ENCODE data around the gene LY6G6C. TPM values are rescaled to one million over a fixed set of nuclear protein-coding genes. Genes with fewer than 3 reads are reported as not detected.

The LY6G6C gene
- total RNA-seq, 1 experiment from 2014 or later, result 0.80 TPM

- no peak for DNase-seq (ENCODE audit: low spot score)
- no peaks in the 10 kb centered on the region for H3K27me3 ChIP-seq (replicated peaks; ENCODE audit: insufficient read depth, low read depth, low read length, poor library complexity)
- peaks cover 7% of the 10 kb centered on the region for H3K4me1 ChIP-seq (ENCODE audit: insufficient read depth, low read length, poor library complexity, severe bottlenecking)
- peaks cover 17% of the 10 kb centered on the region for H3K36me3 ChIP-seq (ENCODE audit: insufficient read depth, low read length, poor library complexity, severe bottlenecking)
- intact Hi-C loops (cut with micrococcal nuclease; ENCODE audit: unreplicated experiment), result no loop called here
- no TSS peak for BruUV-seq (replicated peaks)
- TF ChIP-seq CTCF (conservative IDR thresholded peaks at IDR 0.05; ENCODE audit: low read depth, low read length), result no peak
- no peak for TF ChIP-seq EZH2 (IDR thresholded peaks at IDR 0.05; ENCODE audit: borderline replicate concordance, low read depth, low read length, poor library complexity, severe bottlenecking)
- no peak overlapping the region for H3K27ac ChIP-seq (ENCODE audit: low read depth, low read length, poor library complexity, severe bottlenecking)
- ChIA-PET CTCF (no interaction called here), POLR2A (ENCODE audit: low non-redundant PET) (no interaction called here)
- H3K4me3 ChIP-seq (ENCODE audit: low read depth, low read length, poor library complexity, severe bottlenecking), result no peak overlapping the region
- no peaks in the 10 kb centered on the region for H3K9me3 ChIP-seq (ENCODE audit: low read depth, low read length, poor library complexity, severe bottlenecking)
Observed at GRCh38 chr6:31697555-31697954, 24.0 kb downstream of the LY6G6C start.

GRCh38 chr6:31693535-31693934 is 28.0 kb downstream of the LY6G6C start:
- peaks cover 27% of the 10 kb centered on the region for H3K36me3 ChIP-seq (ENCODE audit: insufficient read depth, low read length, poor library complexity, severe bottlenecking)
- CTCF ChIA-PET, result no interaction called here
- BruUV-seq (replicated peaks), result no TSS peak

GRCh38 chr6:31692886-31693285 is 28.7 kb downstream of the LY6G6C start:
- no peak for DNase-seq (ENCODE audit: low spot score)
- ChIA-PET CTCF (no interaction called here), POLR2A (ENCODE audit: low non-redundant PET) (no interaction called here)
- Histone ChIP-seq H3K27ac (ENCODE audit: low read depth, low read length, poor library complexity, severe bottlenecking) (no peak overlapping the region), H3K36me3 (ENCODE audit: insufficient read depth, low read length, poor library complexity, severe bottlenecking) (peaks cover 34% of the 10 kb centered on the region), H3K4me3 (ENCODE audit: low read depth, low read length, poor library complexity, severe bottlenecking) (no peak overlapping the region), H3K27me3 (replicated peaks; ENCODE audit: insufficient read depth, low read depth, low read length, poor library complexity) (no peaks in the 10 kb centered on the region), H3K9me3 (ENCODE audit: low read depth, low read length, poor library complexity, severe bottlenecking) (no peaks in the 10 kb centered on the region), H3K4me1 (ENCODE audit: insufficient read depth, low read length, poor library complexity, severe bottlenecking) (no peaks in the 10 kb centered on the region)
- intact Hi-C loops (cut with micrococcal nuclease; ENCODE audit: unreplicated experiment), result no loop called here
- TF ChIP-seq EZH2 (IDR thresholded peaks at IDR 0.05; ENCODE audit: borderline replicate concordance, low read depth, low read length, poor library complexity, severe bottlenecking), result no peak
- TF ChIP-seq CTCF (conservative IDR thresholded peaks at IDR 0.05; ENCODE audit: low read depth, low read length), result no peak
- no TSS peak for BruUV-seq (replicated peaks)

More at GRCh38 chr6:31693535-31693934, 28.0 kb downstream of the LY6G6C start:
- DNase-seq (ENCODE audit: low spot score), result no peak
- POLR2A ChIA-PET (ENCODE audit: low non-redundant PET), result no interaction called here
- intact Hi-C loops (cut with micrococcal nuclease; ENCODE audit: unreplicated experiment), result no loop called here
- H3K4me3 ChIP-seq (ENCODE audit: low read depth, low read length, poor library complexity, severe bottlenecking), result no peak overlapping the region
- no peak overlapping the region for H3K27ac ChIP-seq (ENCODE audit: low read depth, low read length, poor library complexity, severe bottlenecking)
- no peaks in the 10 kb centered on the region for H3K4me1 ChIP-seq (ENCODE audit: insufficient read depth, low read length, poor library complexity, severe bottlenecking)
- H3K9me3 ChIP-seq (ENCODE audit: low read depth, low read length, poor library complexity, severe bottlenecking), result no peaks in the 10 kb centered on the region
- TF ChIP-seq EZH2 (IDR thresholded peaks at IDR 0.05; ENCODE audit: borderline replicate concordance, low read depth, low read length, poor library complexity, severe bottlenecking) (no peak), CTCF (conservative IDR thresholded peaks at IDR 0.05; ENCODE audit: low read depth, low read length) (no peak)
- no peaks in the 10 kb centered on the region for H3K27me3 ChIP-seq (replicated peaks; ENCODE audit: insufficient read depth, low read depth, low read length, poor library complexity)
